ENCODE measurements around the gene CYBA.
"Not testable (repeated sequence)": the region's sequence is repeated elsewhere in the genome, so short reads cannot be mapped to it uniquely, and the experiment has no call there.

The CYBA gene

DNA sequence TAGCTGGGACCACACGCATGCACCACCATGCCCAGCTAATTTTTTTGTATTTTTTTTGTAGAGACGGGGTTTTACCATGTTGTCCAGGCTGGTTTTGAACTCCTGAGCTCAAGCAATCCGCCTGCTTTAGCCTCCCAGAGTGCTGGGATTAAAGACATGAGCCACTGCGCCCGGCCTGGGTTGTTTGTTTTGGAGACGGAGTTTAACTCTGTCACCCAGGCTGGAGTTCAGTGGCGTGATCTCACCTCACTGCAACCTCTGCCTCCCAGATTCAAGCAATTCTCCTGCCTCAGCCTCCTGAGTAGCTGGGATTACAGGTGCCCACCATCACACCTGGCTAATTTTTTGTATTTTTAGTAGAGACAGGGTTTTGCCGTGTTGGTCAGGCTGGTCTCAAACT is 41.4 kb downstream of the CYBA start:
- DNase-seq = not testable (repeated sequence)

DNA sequence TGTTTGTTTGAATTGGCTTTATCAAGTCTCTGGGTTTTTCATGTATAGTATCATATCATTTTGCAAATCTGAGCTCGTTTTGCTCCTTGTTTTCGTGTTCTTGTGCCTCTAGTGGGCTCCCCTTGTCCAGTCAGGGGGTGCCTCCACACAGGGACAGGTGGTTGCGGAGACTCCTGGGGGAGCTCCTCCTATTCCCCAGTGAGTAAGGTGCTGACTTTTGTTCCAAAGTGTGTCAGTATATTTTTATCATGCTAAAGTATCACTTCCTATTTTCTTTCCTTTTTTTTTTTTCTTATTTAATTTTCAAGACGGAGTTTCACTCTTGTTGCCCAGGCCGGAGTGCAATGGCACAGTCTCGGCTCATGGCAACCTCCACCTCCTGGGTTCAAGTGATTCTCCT is 42.8 kb downstream of the CYBA start:
- DNase-seq = no peak

DNA sequence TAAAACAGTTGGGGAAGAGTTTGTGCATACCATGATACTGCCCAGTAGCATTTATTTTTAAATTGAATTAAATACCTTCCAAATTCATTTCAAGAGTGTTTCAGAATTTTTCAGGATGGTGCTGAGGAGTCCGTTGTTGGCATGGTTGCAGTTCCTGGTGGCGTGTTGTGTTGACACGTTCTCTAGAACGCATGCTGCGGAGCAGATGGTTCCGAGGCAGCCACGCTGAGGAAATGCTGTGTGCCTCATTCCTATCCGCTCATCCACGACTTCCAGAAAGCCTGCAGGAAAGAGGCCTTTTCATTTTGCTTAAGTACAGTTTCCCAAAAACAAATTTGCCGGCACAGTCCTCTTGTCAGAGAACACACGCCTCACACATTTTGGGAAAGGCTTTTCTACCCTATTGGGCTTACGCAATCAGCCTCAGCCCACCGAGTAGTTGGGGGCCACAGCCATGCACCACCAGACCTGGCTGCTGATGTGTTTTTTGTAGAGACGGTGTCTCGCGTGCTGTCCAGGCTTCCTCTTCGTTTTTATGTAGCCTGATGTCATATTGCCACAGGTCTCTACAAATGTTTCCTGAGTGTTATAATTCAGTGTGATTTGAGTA is 44.6 kb downstream of the CYBA start:
- DNase-seq = no peak

DNA sequence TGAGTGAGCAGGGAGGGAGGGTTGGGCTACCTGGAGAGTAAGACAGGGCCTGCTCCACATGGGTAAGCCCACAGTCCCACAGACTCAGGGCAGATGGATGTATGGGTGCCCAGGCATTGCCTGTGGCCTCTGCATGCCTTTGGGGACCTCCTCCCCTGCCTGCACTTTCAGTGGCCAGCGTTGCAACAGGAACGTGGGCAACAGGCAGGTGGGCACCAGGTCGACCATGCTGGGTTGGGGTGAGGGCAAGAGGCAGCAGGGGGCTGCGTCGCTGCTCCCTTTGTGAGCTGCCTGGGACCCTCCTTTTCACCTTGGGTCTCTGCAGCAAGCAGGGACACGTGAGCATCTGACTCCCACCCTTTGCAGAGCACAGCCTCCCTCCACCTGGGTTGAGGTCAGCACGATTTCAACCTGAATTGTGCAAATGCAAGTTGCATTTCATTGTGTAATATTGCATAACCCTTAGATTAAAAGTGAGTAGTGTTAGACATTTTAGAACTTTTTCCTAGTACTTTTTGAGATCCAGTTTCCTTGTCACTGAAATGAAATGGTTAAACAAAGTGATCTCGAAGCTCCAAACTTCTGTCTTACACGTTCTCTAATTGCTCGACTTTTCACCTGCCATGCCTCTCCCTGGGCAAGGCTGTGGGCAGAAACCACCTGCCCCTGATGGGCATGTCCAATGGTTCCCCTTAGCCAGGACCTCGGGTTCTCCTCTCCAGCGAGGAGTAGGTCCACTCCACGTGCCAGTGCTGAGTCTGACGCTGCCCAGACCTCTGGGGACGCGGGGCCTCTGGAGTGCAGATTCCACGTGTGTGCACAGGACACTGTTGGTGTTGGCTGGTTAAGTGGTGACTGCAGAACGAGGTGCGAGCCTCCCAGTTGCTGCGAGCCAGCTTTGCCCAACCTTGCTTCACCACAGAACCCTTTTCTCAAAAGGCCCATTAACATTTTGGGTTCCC is 45.4 kb downstream of the CYBA start:
- no peak for DNase-seq

DNA sequence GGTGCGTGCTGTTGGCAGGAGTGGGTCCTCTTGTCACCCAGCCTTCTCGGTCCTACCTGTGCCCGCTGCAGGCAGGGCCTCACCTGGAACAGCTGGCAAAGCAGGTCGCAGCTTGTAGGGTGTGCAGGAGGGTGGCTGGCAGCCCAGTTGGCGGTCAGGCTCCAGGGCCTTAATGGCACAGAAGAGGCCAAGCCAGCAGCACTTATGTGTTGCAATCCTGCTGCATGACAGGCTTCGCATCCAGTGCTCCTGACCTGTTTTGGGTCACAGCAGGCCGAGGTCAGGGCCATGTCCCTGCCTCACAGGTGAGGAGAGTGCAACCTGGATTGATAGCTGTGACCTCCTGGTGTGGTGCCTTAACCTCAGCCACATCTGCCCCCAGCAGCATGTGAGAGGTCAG is 48.8 kb downstream of the CYBA start:
- no peak for DNase-seq

DNA sequence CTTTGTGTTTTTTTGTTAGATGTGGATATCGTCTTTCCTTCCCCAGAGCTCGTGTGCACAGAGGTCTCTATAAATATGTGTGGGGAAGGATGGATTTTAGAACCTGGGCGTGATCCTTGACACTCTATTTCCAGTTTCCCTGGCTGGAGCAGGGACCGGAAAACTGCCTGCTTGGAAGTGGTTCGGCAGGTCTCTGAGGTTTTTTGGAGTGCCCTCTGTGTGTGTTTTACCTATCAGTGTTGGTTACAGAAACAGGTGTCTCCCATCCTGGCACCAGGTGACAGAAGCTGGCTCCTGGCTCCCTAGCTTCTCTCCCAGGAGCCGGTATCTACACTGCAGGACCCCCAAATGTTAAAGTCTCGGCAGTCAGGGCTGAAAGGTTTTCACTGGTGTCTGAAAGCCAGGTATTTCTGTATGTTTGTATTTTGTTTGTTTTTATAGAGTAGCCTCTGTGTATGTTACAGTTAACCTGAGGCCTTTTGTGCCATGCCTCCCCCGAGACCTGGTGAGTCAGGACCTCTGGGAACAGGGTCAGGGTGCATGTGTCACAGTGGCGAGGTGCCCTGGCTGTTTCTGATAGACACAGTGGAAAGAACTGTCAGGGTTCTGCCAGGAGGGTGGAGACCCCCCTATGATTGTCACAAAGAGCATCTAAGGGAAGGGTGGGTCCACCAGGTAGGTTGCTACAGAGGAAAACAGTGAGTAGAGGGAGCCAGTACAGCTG is 49.4 kb downstream of the CYBA start:
- no peak for DNase-seq

DNA sequence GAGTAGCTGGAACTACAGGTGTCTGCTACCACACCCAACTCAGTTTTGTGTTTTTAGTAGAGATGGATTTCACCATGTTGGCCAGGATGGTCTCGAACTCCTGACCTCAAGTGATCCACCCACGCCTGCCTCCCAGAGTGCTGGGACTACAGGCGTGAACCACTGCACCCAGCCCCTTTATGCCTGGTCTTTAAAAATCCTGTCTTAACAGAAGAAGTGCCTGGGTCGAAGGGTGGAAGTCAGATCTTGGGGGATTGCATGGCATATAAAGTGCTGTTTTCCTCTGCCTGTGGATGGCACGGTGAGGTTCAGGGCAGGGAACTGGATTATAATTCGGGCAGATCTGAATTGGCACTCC is 50.3 kb downstream of the CYBA start:
- DNase-seq = no peak

DNA sequence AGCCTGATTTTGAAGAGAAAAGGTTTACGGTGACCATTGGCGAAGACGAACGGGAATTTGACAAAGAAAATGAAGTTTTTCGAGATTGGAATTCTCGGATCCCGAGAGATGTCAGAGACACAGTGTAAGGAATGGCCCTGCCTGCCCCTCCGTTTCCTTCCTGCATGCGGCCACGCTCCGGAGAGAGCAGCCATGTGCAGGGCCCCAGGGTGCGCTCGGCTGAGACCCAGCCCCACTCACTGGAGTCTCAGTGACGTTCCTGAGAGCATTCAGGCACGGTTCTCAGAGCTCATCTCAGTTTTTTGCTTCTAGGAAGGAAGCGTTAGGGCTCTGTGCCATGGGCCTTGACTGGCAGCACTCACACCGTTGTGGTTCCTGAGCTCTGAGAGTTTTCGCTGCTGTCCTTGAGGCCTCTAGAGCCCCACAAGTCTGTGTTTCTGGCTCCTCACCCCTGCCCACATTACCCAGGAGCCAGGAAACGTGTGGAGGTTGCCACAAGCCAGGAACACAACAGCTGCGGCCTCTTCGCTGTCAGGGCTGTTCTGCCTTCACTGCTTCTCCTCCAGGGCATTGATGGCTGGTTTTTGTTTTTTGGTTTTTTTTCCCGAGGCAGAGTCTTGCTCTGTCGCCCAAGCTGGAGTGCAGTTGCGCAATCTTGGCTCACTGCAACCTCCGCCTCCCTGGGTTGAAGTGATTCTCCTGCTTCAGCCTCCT is 50.9 kb downstream of the CYBA start:
- no peak for DNase-seq

DNA sequence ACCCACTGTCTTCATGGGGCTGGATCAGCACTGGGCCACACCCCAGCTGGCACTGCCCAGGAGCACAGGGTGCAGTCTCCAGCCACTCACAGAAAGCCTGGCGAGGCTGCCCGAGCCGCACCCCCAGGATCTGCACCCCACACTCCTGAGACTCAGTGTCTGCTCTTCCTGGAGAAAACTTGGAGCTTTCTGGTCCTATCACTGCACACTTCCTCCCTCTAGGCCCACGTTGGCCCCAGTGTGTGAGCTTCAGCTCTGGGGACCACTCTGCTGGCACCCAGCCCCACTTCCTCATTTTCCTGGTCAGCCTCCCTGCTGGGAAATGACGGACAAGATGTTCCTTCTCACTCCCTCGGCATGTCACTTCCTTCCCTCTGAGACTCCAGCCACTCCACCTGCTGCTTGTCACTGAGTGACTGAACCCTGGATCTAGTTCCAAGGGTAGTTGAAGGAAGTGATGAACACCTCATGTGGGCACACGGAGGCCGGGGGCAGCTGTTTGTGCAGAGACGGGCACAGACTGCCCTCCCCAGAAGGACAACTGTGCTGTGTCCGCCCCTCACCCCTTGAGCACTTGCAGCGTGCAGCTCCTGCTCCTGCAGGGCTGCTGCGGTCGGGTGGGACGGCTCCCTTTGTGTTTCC is 51.6 kb downstream of the CYBA start:
- DNase-seq = no peak

DNA sequence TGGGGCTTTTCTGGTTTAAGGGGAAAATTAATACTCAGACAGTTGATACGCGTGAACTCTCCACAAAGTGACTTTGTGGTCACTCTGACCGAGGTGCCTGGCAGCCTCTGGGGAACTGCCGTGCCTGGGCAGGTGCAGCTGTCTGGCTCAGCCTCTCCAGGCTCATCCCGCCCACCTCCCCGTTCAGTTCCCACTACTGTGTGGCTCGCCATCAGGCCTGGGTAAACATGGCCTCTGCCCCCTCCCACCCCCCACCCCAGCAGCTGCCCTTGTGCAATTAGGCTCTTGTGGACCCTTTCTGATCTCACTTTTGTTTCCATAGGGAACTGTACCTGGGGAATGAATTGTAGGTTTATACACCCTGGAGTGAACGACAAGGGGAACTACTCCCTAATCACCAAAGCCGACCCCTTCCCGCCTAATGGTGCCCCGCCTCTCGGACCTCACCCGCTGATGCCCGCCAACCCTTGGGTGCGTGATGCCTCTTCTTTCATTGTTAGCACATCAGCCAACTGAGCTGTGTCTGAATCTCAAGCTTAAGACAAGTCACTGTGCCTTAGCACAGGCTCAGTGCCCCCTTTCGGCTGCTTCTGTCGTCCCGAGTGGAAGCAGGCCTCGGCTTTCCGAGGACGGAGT is 52.9 kb downstream of the CYBA start:
- no peak for DNase-seq

DNA sequence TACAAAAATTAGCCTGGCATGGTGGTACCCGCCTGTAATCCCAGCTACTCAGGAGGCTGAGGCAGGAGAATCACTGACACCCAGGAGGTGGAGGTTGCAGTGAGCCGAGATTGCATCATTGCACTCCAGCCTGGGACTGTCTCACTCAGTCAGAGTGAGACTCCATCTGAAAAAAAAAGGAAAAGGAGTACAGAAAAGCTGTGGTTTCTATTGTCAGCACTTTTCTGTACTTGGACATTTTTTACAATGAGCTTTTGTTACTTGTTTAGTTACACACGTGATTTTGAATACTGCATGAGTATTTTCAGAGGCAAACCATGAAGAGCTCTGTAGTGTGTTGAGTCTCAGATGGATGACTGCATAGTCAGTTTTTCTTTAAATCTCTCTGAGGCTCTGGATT is 54.4 kb downstream of the CYBA start:
- no peak for DNase-seq

DNA sequence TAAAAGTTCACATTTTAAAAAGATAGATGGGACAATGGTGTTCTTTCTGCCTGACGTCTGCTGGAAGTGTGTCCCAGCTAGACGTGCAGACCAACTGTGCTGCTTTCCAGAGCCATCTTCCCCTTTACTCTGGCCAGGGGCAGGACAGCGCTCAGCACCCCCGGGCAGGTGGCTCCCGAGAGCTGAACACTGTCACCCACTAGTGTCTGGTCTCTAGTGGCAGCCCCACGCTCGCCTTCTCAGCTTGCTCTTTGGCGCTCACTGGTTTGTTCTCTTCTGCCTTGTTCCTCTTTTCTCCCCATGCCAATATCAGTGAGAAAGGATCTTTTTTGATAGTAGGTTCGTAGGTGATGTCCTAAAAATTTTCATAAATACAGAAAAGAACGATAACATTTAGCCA is 54.9 kb downstream of the CYBA start:
- no peak for DNase-seq

DNA sequence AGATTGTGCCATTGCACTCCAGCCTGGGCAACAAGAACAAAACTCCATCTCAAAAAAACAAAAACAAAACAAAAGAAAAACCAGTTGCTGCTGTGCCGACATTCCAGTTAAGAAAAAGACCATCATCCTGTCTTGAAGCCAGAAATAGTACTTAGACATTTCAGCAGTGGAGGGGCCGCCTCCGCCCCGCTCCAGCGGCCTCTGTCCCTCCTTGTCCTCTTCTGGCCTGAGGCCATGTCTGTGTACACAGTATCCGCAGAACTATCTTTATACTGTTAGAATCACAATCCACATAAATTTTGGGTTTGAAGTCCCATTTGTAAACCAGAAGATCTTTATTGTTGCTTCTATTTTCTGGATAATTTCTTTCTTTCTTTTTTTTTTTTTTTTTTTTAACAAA is 55.8 kb downstream of the CYBA start:
- no peak for DNase-seq

DNA sequence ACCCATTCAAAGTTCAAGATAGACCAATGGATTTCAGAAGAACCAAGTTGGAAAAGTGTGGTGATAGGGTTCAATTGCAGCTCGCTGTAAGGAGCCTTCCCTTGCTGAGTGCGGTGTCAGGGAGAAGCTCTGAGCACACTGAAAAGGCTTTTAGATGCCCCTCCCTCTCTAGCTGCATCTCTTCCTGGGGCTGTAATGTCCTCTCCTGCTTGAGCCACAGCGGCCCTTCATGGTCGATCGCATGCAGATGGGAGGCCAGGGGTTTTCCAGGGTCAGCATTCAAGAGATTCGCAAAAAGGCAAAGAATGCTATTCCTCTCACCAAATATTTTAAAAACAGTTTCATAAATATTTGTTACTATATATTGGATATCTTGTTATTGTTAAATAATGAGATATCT is 56.9 kb downstream of the CYBA start:
- no peak for DNase-seq

DNA sequence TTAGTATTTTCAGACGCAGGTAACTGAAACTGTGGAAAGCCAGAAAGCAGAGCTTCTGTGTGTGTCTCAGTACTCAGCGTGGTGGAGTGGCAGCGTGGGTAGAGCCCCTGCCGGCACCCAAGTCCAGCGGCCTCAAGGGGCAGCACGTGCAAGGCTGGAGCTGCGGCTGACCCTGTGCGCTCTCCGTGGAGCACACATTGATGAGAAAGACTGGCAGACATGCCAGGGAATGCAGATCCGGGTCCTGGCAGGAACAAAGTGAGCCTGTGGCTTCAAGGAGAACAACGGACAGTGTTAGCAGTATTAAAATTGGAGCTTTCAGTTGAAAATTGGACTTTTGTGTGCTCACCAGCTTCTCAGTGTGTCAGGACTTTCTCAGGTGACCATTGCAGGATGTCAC is 57.4 kb downstream of the CYBA start:
- no peak for DNase-seq

All from NCI-H1105 (cell line).